Tibial nerve (tissue), 4 donors: Measurements from ENCODE around the gene C5AR2.

Experiments
- EP300 ChIP-seq, 2 donors: sonication (generic); formaldehyde crosslinking; IDR thresholded peaks; one replicate each; pipeline ENCODE4 v1.6.1; 2017; ENCODE audit warnings: antibody characterized with exemption in 2 of 2, mild to moderate bottlenecking in 1 of 2
- TF ChIP-seq, protein P1 (sequence below), 5 experiments: fragments of 200-600 bp in 3 of 5; fragments of 450-650 bp in 2 of 5; sonication (generic) in 3 of 5; IDR thresholded peaks; one replicate each; pipeline ENCODE4 v1.5.1; 2016 to 2019; ENCODE audit warnings: antibody characterized with exemption in 5 of 5, mild to moderate bottlenecking in 3 of 5, moderate library complexity in 2 of 5

GRCh38 chr19:47284324-47284899 is 47.6 kb upstream of the C5AR2 start:
- TF ChIP-seq EP300 (IDR thresholded peaks at IDR 0.05) = no peak
- TF ChIP-seq, protein P1, sequence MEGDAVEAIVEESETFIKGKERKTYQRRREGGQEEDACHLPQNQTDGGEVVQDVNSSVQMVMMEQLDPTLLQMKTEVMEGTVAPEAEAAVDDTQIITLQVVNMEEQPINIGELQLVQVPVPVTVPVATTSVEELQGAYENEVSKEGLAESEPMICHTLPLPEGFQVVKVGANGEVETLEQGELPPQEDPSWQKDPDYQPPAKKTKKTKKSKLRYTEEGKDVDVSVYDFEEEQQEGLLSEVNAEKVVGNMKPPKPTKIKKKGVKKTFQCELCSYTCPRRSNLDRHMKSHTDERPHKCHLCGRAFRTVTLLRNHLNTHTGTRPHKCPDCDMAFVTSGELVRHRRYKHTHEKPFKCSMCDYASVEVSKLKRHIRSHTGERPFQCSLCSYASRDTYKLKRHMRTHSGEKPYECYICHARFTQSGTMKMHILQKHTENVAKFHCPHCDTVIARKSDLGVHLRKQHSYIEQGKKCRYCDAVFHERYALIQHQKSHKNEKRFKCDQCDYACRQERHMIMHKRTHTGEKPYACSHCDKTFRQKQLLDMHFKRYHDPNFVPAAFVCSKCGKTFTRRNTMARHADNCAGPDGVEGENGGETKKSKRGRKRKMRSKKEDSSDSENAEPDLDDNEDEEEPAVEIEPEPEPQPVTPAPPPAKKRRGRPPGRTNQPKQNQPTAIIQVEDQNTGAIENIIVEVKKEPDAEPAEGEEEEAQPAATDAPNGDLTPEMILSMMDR (IDR thresholded peaks at IDR 0.05) = peak; percentile 74 to 95 (median 86)
